ENCODE measurements around the gene SMDT1.
"Not testable (repeated sequence)": the region's sequence is repeated elsewhere in the genome, so short reads cannot be mapped to it uniquely, and the experiment has no call there.

SMDT1 gene

DNA sequence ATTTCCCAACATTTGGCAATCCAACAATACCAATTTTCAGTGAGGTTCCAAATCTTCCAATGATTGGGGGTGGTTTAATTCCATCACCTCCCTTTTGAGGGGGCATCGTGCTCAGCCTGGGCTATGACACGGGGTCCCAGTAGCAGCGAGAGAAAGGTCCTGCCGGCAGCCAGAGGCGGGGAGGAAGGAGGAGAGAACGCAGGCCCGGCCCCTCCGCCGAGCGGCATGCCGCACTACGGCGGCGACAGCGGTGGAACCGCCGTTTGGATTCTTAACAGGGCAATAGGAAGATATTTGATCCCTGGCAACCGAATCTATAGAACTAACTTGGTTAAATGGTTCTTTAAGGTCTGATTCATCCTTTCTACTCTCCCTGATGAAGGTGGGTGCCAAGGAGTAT lies 29.3 kb downstream of the SMDT1 start:
- no peak for DNase-seq (ENCODE audit: low read depth in 3 of 3, low spot score in 1 of 3)

DNA sequence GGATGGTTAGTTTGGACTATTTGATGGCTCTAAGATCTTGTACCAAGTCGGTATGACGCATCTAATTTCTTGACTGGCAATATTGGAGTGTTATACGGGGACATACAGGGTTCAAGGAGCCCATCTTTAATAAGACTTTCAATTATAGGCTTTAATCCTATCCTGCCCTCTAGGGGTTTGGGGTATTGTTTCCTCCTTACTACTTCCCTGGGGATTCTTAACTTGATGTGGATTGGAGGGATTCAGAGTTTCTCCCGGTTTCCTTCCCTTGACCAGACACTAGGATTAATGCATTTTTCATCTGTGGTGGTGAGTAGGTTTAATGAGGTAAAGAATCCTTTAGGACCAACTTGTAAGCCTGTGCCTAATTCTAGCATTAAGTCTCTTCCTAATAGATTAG lies 32.3 kb downstream of the SMDT1 start:
- DNase-seq (ENCODE audit: low read depth in 3 of 3, low spot score in 1 of 3), result no peak

DNA sequence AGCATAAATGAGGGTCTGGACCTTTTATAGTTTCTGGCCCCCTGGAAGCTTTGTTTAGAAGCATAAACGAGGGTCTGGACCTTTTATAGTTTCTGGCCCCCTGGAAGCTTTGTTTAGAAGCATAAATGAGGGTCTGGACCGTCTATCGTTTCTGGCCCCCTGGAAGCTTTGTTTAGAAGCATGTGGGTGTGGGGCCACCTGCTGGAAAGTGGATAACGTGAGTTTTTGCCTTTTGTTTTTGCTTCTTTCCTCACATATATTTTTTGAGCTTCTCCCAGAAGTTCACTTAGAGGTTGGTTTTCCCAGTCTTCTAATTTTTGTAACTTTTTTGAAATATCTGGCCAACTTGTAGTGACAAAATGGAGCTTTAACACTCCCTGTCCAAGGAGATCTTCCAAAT lies 33.3 kb downstream of the SMDT1 start:
- DNase-seq (ENCODE audit: low read depth in 3 of 3, low spot score in 1 of 3), result not testable (repeated sequence)

DNA sequence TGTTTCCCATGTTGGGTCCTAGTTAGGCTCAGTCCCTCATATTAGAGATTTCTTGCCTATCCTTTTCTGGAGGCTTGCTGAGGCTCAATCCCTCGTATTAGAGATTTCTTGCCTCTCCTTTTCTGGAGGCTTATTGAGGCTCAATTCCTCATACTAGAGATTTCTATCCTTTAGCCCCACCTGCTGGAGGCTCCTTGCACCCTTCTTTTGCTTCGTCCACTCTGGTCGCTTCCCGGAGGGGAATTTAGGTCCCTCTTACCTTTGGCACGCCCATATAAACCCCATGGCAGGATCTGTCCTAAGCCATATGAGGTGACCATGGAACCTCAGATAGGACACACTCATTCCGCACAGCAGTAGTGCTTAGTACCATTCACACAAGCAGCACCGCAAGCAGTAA lies 35.2 kb downstream of the SMDT1 start:
- DNase-seq (ENCODE audit: low read depth in 3 of 3, low spot score in 1 of 3), result no peak

DNA sequence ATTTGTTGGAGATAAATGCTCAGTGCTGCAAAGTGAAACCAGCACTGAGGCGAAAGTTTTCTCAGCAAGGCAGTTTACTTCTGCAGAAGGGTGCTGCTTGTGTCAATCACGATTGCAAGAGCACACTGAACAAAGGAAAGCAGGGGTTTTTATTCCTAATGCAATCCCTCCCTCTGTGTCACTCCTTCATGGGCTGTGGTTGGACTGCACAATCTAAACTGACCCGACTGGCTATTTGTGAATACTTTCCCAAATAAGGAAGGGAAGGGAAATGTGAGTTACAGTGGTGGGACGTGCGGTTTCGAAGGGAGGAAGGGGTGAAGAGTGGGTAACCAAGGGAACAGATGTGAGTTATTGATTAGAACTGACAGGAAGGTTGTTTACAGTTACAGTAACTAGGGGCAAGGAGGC lies 35.9 kb downstream of the SMDT1 start:
- not testable (repeated sequence) for DNase-seq (ENCODE audit: low read depth in 3 of 3, low spot score in 1 of 3)

DNA sequence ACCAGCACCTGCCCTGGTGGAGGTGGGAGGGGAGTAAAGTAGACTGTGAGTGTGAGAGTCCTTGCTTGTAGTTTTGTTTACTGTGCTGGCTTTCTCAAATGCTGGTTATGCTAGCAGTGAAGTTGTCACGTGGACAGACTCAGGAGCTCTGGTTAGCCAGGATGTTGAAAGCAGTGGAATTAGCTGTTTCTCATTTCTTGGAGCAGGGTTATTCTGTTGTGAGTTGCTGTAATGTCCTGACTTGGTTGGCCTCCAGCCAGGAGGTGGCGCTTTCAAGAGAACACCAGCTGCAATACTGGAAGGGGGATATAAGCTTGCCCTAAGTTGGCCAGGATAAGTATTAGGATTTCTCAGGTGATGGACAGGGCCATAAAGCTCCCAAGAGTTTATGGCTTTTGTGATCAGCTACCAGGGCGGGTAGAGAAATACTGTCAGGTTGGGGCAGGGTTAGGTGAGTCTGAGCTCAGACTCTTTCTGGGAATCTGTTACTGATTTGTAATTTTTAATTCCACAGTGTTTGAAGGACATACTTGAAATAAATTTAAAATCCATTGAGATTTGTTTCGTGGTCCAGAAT lies 37.4 kb downstream of the SMDT1 start:
- no peak for DNase-seq (ENCODE audit: low read depth in 3 of 3, low spot score in 1 of 3)

DNA sequence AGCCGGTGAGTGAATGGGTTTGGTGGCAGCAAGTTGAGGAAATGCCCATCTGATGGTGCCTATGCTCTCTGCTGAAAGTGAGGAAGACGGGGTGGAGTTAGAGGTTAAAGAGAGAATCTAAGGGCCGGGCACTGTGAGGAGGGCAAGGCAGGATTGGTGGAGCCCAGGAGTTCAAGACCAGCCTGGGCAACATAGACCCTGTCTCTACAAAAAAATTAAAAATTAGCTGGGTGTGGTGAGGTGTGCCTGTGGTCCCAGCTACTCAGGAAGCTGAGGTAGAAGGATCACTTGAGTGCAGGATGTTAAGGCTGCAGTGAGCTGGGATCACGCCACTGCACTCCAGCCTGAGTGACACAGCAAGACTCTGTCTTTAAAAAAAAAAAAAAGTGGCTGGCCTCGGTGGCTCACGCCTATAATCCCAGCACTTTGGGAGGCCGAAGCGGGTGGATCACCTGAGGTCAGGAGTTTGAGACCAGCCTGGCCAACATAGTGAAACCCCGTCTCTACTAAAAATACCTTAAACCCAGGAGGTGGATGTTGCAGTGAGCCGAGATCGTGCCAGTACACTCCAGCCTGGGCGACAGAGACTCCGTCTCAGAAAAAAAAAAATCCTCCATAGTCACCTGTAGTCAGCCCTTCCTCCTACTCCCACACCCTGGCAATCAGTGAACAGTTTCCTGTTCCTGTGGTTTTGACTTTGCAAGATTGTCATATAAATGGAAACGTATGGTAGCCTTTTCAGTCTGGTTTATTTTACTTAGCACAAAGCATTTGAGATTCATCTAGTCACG lies 40.9 kb downstream of the SMDT1 start:
- DNase-seq (ENCODE audit: low read depth in 3 of 3, low spot score in 1 of 3), result peak in 1 of 3 donors; percentile 7

DNA sequence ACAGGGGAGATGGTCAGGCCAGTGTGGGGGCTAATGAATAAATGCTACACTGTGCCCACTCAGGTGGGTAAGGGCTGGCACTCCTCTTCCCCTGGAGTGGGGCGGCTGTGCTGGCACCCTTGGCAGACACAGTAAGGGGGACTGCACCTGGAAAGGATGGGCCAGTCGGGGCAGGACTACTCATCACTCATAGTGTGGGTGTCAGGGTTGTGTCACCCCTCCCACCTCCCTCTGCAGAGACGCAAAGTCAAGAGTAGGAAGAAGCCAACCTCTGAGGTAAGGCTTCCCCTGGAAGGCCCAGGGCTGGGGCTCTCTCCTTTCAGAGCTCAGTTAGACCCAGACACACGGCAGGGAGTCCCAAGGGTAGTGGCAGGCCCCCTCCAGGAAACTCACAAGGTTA lies 44.0 kb downstream of the SMDT1 start:
- DNase-seq (ENCODE audit: low read depth in 3 of 3, low spot score in 1 of 3), result not testable (repeated sequence)

DNA sequence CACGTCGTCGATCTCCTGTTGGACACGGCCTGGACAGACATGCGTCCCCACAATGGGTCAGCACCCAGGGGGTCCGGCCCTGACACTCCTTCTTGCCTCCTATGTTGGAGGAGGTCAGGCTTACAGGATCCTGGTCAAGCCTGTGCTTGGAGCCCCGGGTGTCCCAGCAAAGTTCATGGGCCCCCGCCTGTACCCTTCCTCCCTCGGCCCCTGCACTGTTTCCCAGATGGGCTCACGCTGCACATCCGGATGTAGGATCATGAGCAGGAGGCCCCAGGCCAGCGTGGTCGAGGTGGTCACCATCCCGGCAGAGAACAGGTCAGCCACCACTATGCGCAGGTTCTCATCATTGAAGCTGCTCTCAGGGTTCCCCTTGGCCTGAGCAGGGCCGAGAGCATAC lies 48.1 kb downstream of the SMDT1 start:
- no peak for DNase-seq (ENCODE audit: low read depth in 3 of 3, low spot score in 1 of 3)

DNA sequence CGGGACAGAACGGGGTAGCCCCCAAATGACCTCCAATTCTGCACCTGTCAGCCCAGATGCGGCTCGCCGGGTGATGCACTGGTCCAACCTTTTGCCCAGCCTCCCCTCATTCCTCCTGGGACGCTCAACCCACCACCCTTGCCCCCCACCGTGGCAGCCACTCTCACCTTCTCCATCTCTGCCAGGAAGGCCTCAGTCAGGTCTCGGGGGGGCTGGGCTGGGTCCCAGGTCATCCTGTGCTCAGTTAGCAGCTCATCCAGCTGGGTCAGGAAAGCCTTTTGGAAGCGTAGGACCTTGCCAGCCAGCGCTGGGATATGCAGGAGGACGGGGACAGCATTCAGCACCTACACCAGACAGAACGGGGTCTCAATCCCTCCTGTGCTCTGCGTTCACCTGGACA lies 48.5 kb downstream of the SMDT1 start:
- not testable (repeated sequence) for DNase-seq (ENCODE audit: low read depth in 3 of 3, low spot score in 1 of 3)

DNA sequence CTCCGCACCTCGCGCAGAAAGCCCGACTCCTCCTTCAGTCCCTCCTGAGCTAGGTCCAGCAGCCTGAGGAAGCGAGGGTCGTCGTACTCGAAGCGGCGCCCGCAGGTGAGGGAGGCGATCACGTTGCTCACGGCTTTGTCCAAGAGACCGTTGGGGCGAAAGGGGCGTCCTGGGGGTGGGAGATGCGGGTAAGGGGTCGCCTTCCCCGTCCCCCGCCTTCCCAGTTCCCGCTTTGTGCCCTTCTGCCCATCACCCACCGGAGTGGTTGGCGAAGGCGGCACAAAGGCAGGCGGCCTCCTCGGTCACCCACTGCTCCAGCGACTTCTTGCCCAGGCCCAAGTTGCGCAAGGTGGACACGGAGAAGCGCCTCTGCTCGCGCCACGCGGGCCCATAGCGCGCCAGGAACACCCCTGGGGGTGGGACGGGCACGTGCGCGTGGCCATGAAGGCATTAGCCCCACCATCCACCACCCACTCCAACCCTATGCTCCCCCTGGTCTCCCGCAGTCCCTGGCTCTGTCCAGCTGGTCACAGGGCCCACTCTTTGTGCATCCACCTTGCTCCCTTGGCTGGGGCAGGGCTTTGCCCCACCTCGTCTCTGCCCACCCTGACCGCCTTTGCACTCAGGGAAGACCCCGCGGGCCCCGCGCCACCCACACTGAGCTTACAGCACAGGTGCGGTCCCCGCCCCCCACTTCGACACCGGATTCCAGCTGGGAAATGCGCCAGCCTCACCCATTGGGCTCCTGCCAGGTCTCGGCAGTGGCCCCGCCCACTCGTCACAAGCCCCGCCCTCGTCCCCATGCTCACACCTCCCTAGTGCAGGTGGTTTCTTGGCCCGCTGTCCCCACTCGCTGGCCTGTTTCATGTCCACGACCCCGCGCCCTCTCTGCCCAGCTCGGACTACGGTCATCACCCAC lies 49.5 kb downstream of the SMDT1 start:
- DNase-seq (ENCODE audit: low read depth in 3 of 3, low spot score in 1 of 3), result not testable (repeated sequence)

DNA sequence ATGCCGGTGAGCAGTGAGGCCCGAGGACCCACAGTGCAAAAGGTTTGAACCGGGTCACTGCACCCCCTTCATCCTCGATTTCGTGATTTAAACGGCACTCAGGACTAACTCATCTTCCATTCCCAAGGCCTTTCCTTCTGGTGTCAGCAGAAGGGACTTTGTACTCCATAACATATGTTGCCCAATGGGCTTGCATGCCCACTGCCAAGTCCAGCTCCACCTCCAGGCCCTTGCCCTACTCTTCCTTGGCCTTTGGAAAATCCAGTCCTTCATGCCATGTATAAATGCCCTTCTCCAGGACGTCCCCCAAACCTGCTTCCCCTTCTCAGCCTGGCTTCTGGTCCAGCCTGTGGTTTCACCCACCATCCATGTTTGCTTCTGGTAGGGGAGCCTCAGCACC lies 50.7 kb downstream of the SMDT1 start:
- DNase-seq (ENCODE audit: low read depth in 3 of 3, low spot score in 1 of 3), result not testable (repeated sequence)

DNA sequence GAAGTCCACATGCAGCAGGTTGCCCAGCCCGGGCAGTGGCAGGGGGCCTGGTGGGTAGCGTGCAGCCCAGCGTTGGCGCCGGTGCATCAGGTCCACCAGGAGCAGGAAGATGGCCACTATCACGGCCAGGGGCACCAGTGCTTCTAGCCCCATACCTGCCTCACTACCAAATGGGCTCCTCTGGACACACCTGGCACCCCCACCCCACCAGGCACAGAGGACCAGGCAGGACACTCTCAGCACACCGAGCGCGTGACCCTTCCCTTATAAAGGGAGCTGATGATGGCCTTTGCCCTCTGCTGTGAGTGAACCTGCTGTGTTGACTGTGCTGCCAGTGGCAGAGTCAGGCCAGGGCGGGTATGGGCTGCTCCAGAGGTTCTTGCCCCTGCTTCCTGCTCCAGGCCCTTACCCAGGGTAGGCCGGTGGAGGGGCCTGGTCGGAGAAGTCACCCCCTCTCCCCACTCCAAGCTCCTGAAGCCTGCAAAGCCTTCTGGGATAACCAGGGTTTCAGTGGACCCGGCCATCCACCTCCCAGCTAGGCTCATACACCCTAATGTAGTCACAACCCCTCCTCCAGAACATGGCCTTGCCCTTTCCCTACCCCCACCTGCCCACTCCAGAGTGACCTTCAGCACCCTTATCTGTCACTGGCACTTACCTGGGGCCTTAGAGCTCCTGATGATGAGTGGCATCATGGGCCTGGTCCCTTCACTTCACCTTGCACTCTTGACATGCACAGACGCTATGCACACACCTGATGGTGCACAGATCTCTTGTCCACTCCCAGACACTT lies 51.3 kb downstream of the SMDT1 start, which contains the start of gene CYP2D6:
TSS of gene CYP2D6 (minus strand) at position 172 of the 793 bp plus-strand sequence. CDS start at position 153, 19 bp downstream.
- not testable (repeated sequence) for DNase-seq (ENCODE audit: low read depth in 3 of 3, low spot score in 1 of 3)

DNA sequence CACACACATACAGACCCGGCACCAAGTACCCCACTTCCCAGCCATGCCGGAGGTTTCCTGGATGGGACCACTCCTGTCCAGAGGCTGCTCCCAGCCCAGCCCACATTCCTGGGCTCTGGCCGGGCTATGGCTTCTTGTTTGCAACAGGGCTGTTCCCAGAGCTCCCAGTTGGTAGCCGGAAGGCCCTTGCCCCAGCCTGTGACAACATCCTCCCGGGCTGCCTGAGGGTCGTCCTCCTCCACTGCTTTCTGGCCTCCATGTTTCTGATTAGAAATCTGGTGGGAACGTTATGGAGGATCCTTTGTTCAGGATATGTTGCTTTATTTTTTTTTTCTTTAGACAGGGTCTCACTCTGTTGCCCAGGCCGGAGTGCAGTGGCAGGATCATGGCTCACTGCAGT lies 52.1 kb downstream of the SMDT1 start:
- DNase-seq (ENCODE audit: low read depth in 3 of 3, low spot score in 1 of 3), result no peak

DNA sequence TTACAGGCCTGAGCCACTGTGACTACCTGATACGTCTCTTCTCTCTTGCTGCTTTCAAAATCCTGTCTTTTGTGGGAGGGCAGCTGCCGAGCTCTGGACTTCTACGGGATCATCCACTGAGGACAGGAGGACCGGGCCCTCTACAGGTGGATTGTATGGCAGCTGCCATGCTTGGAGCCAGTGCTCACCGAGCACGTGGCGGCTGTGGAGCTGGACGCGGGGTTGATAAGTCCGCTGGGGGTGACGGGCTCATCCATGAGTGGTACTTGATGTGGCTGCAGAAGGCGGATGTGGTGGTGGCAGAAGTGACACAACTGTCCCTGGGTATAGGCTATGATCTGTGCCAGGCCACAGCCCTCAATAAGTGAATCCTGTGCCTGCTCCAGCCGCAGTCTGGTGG lies 53.0 kb downstream of the SMDT1 start:
- no peak for DNase-seq (ENCODE audit: low read depth in 3 of 3, low spot score in 1 of 3)

All from stimulated activated CD4-positive, alpha-beta T cell treated with anti-CD3 and anti-CD28 coated beads, TNF-alpha, amount 100 ng/mL, for 1 hour (primary cell).